Stimulated activated CD4-positive, alpha-beta T cell treated with anti-CD3 and anti-CD28 coated beads, Interleukin-1b, Interleukin-23, amount 100 ng/mL, for 1 hour (primary cell): Measurements from ENCODE around the gene TIRAP.
A peak's percentile ranks its signal among the peaks of the same experiment; 100 is the strongest.
"Not testable (repeated sequence)": the region's sequence is repeated elsewhere in the genome, so short reads cannot be mapped to it uniquely, and the experiment has no call there.

Experiments used
- DNase-seq, 2 donors: peaks; one replicate each; pipeline ENCODE4 v3.0.0-alpha.2; 2020; ENCODE audit warnings: low read depth in 2 of 2

TIRAP gene

GRCh38 chr11:126288237-126288636, 5.3 kb downstream of the TIRAP start:
- DNase-seq = no peak

DNA sequence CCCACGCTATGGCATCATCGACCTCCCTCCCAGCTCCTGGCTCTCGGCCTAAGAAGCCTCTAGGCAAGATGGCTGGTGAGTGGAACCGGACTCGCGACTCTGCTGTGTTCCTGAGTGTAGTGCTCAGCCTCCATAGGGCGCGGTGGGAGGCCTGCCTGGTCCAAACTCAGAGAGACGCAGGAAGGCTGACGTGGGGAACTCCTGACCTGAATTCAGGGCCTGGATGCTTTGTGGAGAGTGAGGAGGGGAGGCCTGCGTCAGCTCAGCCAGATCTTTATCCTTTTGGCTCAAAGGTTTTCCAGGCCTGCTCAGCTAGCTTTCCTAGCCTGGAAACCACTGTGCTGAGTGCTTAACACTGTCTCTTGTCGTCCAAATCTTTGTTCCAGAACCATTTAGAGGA, 8.0 kb downstream of the TIRAP start:
- DNase-seq = no peak

DNA sequence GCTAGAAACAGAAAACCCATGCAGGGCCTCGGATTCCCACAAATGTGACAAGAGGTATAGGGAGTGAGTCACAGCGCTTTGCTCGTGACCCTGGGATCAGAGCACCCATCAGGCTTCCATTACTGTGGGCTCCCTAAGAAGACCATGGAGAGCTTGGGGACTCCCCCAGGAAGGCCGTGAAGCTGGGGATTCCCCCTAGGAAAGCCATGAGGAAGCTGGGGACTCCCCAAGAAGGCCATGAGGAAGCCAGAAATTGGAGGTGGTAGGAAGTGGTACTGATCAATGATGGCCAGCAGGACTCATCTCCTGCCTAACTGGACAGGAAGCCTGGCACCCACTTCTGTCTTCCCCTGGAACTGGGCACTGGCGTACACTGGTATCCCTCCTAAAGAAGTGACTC, 10.8 kb downstream of the TIRAP start:
- no peak for DNase-seq

GRCh38 chr11:126297004-126297403, 14.1 kb downstream of the TIRAP start:
- DNase-seq = no peak

DNA sequence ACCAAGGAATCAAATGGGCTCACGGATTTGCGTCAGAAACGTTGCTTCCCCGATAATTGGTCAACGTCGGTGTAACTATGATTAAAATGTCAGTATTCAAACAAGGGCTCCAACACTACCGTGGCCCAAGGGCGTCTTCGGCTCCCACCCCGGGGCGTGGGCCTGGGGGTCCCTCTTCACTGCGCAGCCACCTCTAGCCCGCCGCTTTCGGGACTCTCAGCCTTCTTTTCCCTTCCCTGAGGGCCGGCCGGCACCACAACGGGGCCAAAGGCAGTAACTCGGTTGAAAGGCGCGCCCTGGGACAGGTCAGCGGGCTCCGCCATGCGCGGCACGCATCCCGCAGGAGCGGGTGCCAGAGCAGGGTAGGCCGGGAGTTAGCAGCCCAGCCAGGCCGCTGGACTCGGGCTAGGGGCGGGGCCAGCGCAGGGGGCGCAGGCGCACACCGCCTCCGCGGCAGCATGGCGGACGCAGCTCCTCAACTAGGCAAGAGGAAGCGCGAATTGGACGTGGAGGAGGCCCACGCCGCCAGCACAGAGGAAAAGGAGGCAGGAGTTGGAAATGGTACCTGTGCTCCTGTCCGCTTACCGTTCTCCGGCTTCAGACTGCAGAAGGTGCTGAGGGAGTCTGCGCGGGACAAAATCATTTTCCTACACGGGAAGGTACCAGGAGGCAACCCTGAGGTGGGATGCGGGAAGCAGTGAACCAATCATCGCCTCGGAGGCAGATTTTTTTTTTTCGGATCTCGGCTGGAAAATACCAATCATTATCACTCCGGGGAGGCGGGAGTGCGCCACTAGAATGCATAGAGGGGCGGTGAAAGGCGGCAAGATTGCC, 20.9 kb downstream of the TIRAP start, which contains the start of gene DCPS:
TSS of gene DCPS (plus strand) at position 438 of the 834 bp plus-strand sequence. CDS start at position 459, 21 bp downstream.
- peak; percentile 62 to 71 for DNase-seq

- no peak for DNase-seq
Observed at GRCh38 chr11:126304457-126305075, 21.7 kb downstream of the TIRAP start.

DNA sequence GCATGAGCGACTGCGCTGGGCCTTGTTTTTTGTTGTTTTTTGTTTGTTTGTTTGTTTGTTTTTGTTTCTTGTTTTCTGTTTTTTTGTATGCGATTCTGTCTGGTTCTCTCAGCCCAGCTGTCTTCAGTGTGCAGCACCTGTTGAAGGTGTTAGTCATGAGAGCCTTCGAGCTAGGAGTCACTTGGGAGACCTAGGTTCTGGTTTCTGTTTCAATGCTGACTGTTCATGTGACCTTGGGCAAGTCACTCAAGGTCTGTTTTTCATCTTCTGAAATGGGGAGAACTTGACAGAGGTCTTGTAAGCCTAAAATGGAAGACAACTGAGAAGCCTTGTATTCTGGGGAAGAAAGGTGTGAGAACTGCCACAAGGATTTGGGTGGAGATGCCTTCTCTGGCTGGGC, 22.8 kb downstream of the TIRAP start:
- no peak for DNase-seq

GRCh38 chr11:126307706-126308105, 24.8 kb downstream of the TIRAP start:
- no peak for DNase-seq

GRCh38 chr11:126308271-126308671, 25.4 kb downstream of the TIRAP start:
- no peak for DNase-seq

DNA sequence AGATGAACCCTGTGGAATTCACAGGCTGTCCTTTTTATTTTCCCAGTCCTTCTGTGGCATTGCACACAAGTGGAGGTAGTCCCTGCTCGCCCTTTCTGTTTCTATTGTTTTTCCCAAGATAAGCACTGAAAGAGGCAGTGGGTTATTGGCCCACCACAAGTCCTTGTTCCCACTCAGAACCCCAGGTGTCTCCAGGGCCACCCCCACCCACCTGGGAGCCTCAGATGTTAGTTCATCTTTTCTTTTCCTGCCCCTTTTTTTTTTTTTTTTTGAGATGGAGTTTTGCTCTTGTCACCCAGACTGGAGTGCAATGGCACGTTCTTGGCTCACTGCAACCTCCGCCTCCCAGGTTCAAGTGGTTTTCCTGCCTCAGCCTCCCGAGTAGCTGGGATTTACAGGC, 25.9 kb downstream of the TIRAP start:
- DNase-seq = not testable (repeated sequence)

DNA sequence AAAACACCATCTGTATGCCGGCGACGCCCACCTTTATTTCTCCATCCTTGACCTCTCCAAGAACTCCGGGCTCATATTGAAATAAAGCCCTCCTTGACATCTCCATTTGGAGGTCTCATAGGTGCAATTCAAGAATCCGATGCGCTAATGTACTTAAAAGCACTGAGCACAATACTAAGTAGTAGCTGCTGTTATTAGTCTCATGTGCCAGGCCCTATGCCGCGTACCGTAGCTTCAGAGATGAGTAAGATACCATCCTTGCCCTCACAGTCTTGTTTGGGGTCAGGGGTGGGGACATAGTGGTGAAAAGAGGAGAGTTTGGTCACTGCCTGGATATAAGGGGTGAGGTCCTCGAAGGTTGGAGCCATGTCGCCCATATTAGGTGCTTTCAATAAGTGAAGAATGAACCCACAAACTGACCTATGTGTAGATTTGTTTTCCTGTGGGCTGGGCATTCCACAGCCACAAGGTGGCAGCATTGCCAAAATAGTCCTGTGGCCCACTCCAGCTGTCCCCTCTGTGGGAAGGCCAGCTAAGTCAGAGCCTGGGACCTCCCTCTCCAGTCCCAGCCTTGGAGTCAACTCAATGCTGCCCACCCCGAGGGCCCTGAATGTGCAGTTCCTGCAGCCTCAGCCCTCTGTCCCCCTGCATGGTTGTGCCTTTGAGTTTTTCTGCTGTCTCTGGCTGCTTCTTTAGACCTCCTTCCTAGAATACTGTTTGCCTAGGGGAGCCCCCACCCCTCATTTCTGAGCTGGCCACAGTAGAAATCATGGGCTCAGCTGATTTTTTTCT, 27.5 kb downstream of the TIRAP start:
- peak; percentile 7 to 23 for DNase-seq

DNA sequence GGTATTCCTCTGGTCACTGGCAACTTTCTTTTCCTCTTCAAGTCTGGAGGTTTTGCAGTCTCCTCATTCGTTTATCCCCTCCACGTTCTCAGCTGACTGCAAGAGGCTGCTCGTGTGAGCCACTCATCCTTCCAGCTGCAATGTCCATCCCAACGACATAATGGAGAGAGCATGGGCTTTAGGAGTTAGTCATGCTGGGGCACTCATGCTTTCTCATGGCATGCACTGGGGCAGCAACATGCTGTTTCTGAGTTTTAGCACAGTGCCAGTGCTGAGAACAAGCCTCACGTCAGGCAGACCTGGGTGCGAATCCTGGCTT, 28.1 kb downstream of the TIRAP start:
- no peak for DNase-seq

DNA sequence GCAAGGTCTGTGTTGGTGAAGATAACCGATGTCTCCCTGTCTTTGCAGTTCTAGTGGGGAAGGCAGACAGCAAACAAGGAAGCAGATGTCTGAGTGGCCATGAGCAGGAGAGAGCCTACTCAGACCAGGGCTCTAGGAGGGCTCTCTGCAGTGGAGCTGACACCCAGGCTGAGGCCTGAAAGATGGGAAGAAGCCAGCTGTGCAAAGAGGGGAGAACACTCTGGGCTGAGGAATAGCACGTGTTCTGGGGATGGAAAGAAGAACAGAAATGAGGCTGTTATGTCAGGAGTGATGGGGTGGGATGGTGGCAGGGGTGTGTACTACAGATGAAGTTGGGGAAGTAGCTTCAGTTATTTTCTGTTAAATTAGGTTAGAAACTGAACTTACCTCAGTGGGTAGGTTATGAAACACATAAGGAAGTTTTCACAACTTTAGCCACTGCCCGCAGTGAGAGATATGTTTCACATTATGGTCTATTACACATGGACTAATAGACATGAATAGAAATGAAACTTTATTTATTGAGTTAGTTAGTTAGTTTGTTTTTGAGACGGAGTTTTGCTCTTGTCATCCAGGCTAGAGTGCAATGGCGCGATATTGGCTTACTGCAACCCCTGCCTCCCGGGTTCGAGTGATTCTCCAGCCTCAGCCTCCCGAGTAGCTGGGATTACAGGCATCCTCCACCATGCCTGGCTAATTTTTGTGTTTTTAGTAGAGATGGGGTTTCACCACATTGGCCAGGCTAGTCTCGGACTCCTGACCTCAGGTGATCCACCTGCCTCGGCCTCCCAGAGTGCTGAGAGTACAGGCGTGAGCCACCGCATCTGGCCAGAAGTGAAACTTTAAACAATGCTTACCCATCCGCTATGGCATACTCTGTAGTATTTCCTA, 28.8 kb downstream of the TIRAP start:
- DNase-seq = no peak

DNA sequence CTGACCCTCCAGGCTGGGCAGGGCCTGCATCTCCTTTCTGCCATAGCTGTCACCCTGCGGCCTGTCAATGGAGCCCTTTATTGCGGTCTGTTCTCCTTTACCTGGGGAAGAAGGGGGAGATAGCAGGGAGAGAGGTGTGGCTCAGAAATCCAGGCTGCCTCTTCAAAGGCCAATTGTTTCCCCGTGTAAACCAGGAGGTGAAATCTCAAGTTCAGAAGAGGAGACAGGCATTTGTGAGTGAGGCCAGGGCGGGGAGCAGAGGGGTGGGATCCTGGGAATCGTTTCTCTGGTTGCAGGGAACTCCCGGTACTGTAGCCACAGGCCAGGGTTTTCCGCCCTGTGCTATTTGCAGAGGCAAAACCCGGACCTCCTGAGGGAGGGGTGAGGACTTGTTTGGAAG, 30.1 kb downstream of the TIRAP start:
- no peak for DNase-seq

DNA sequence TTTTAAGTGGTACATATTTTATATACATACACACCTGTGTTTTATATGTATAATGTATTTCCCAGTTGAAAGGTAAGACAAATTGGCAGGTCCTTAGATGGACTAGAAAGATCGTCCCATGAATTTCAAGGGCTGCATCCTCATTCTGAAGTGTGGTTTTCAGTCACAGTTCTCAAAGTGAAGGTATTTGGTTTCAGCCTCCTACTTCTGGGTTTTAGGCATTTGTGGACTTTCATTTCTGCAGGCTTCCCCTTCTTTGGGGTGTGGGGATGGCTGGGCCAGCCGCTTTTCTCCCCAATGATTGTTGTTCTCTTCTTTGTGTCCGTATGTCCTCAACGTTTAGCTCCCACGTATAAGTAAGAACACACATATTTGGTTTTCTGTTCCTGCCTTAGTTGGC, 30.9 kb downstream of the TIRAP start:
- DNase-seq = no peak

DNA sequence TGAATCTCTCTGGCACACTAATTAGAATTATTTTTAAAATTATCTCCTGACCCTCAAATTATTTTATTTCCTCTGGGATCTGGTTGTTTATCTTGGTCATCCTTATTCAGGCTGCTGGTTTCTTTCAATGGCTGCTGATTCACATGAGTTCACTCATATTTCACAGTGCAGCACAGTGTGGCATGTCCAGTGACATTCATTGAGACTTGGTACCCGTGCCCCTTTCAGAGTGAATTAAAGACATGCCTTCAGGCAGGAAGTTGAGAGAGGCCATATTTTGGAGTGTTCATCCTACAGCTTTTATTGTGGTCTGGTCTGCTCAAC, 34.5 kb downstream of the TIRAP start:
- no peak for DNase-seq

GRCh38 chr11:126317756-126318573, 35.1 kb downstream of the TIRAP start:
- DNase-seq = no peak

DNA sequence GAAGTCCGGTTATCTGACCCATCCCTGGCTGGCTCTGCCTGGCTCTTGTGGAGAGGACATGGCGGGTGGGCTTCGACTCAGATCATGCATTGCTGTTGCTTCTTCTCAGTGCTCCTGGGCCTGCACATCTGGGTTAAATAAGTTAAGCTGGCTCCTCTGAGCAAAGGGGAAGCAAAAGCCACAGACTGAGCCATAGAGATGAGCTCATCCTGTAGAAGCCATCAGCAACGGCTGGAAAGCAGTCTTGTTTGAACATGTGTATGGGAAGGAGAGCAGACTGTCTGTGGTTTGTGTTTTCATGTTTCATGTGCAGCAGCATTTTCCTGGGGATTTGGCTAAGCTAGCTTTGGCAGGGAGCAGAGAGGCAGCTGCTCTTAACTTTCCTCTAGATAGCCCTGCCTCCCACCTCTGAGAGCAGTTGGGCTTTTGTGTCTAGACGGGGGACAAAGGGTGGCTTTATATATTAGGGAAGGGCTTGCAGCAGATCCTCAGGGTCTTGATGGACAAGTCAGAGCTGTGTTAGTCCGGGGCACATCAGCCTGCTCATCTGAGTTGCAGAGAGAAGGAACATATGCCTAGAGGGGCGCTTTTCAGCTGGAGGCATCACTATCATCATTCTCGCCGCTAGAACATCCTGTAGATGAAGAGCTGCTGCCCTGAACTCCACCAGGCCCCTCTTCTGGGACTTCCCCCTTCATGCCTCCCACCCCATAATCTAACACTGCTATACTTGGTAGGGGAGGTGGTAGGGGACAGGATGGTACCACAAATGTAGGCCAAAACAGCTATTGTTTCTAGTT, 35.9 kb downstream of the TIRAP start:
- no peak for DNase-seq

DNA sequence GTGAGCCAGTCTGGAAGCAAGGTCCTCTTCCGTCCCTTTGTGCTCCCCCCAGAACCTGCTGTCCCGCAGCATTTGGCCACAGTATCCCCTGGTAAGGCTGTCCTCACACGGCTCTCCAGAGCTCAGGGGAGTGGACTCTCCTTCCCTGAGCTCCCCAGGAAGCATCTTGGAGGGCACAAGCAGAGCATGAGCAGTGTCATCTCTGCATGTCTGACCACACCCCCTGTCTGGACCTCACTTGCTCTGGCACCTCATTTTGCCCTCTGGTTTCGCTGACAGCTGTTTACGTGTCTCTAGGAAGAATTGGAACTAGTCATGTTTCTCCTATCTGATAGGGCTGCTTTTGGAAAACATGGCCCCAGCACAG, 36.5 kb downstream of the TIRAP start:
- no peak for DNase-seq

DNA sequence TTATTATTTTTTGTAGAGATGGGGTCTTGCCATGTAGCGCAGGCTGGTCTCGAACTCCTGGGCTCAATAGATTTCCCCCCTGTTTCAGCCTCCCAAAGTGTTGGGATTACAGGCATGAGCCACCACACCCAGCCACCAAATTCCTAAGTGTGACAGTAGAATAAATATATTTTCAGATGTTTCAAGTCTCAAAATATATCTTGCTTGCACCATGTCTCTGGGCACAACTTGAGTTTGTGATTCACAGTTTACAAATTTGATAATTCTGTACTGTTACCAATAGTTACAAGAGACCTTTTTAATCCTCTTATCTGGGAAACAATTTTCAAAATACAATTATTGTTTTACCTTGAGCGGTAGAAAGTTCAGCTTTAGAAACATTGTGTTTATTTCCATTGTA, 40.1 kb downstream of the TIRAP start:
- DNase-seq = no peak
